SU-DHL-6 (cell line): ENCODE data around the gene SLC12A8.

ENCODE experiments used
- H2AFZ ChIP-seq: fragments of 200-600 bp; sonication (generic); 2 replicates; pipeline ENCODE4 v1.6.1; 2014; ENCODE audit warnings: low read depth, mild to moderate bottlenecking, moderate library complexity, mixed read lengths, antibody characterized with exemption, low read length; ENCODE audit not compliant: severe bottlenecking
- H3F3A ChIP-seq: fragments of 200-600 bp; shearing (Covaris generic); 2 replicates; pipeline ENCODE4 v1.6.0; 2016; ENCODE audit warnings: antibody characterized with exemption, mild to moderate bottlenecking; ENCODE audit not compliant: insufficient read depth
- H3K27ac ChIP-seq: fragments of 200-600 bp; sonication (generic); 2 replicates; pipeline ENCODE4 v1.5.1; 2016; ENCODE audit warnings: low read depth, mild to moderate bottlenecking, low read length, moderate library complexity, mixed read lengths
- H3K27me3 ChIP-seq: fragments of 200-600 bp; sonication (generic), shearing (Covaris generic); 2 replicates; pipeline ENCODE4 v1.6.0; 2014; ENCODE audit warnings: mild to moderate bottlenecking, low read length
- H3K36me3 ChIP-seq: fragments of 200-600 bp; sonication (generic); 2 replicates; pipeline ENCODE4 v1.6.1; 2014; ENCODE audit warnings: mild to moderate bottlenecking, low read length, mixed read lengths
- H3K4me2 ChIP-seq: fragments of 300-600, 200-600 bp; shearing (Covaris generic), sonication (generic); 2 replicates; pipeline ENCODE4 v1.6.0; 2014; ENCODE audit warnings: low read length, low read depth, mild to moderate bottlenecking; ENCODE audit not compliant: poor library complexity, severe bottlenecking
- H3K4me3 ChIP-seq: fragments of 200-600 bp; sonication (generic); 2 replicates; pipeline ENCODE4 v1.5.1; 2014; ENCODE audit warnings: antibody characterized with exemption, low read length, mild to moderate bottlenecking, mixed read lengths; ENCODE audit not compliant: insufficient read depth, poor library complexity, severe bottlenecking
- H3K79me2 ChIP-seq: fragments of 200-600 bp; sonication (generic); 2 replicates; pipeline ENCODE4 v1.6.1; 2014; ENCODE audit warnings: mild to moderate bottlenecking, low read length, moderate library complexity; ENCODE audit not compliant: insufficient read depth
- H3K9ac ChIP-seq: fragments of 200-600 bp; sonication (generic); 2 replicates; pipeline ENCODE4 v1.7.0; 2014; ENCODE audit warnings: mild to moderate bottlenecking, low read length
- H3K9me2 ChIP-seq: fragments of 200-600 bp; sonication (generic); replicated peaks from 2 replicates; pipeline ENCODE4 v1.6.1; 2014; ENCODE audit warnings: low read length; ENCODE audit not compliant: insufficient read depth
- H3K9me3 ChIP-seq: fragments of 200-600 bp; sonication (generic); 2 replicates; pipeline ENCODE4 v1.6.1; 2014; ENCODE audit warnings: low read length, mixed read lengths; ENCODE audit not compliant: insufficient read depth
- H4K20me1 ChIP-seq: fragments of 200-600 bp; sonication (generic); 2 replicates; pipeline ENCODE4 v1.6.1; 2014; ENCODE audit warnings: low read depth, mild to moderate bottlenecking, antibody characterized with exemption, low read length, moderate library complexity, mixed read lengths
- CTCF ChIP-seq: fragments of 200-600 bp; sonication (generic); IDR thresholded peaks from one replicate; pipeline ENCODE4 v1.5.1; 2017; ENCODE audit warnings: antibody characterized with exemption, mild to moderate bottlenecking, low read length, moderate library complexity; ENCODE audit not compliant: insufficient read depth, poor library complexity, severe bottlenecking
- EZH2phosphoT487 ChIP-seq: fragments of 200-600 bp; sonication (generic), shearing (Covaris generic); conservative IDR thresholded peaks from 2 replicates; pipeline ENCODE4 v1.6.1; 2018; ENCODE audit warnings: mild to moderate bottlenecking, antibody characterized with exemption, low read length, moderate library complexity, mixed read lengths

The SLC12A8 gene

DNA sequence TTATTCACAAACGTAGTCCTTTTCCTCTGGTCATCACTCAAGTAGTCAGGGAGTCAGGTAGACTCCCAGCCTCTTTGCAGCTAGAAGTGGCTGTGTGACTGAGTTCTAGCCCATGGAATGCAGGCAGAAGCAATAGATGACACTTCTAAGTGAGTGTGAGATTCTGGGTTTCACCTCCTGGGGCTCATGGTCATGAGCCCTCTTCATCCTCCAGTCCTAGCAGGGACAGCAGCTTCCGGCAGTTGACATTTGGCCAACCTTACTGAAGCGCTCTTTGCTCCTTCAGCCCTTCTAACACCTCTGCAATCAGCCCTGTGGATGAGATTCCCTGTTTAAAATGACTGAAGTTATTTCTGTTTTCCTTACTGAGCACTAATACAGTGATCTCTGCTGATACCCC lies 21.8 kb downstream of the SLC12A8 start:
- Histone ChIP-seq H3K9me2 (no peaks in the 10 kb centered on the region), H3K79me2 (no peaks in the 10 kb centered on the region), H3K9ac (no peak overlapping the region), H3K4me3 (no peak overlapping the region), H4K20me1 (no peaks in the 10 kb centered on the region), H3K27me3 (no peaks in the 10 kb centered on the region), H3F3A (no peaks in the 10 kb centered on the region), H3K9me3 (no peaks in the 10 kb centered on the region), H3K4me2 (no peak overlapping the region), H3K27ac (no peak overlapping the region), H3K36me3 (no peaks in the 10 kb centered on the region), H2AFZ (no peak overlapping the region)
- TF ChIP-seq CTCF (no peak), EZH2phosphoT487 (no peak)

GRCh38 chr3:125189378-125190165 lies 23.0 kb downstream of the SLC12A8 start:
- no peaks in the 10 kb centered on the region for H3K9me2 ChIP-seq
- H3K79me2 ChIP-seq: no peaks in the 10 kb centered on the region
- no peak overlapping the region for H3K9ac ChIP-seq
- no peaks in the 10 kb centered on the region for H3K36me3 ChIP-seq
- H3K9me3 ChIP-seq: no peaks in the 10 kb centered on the region
- H4K20me1 ChIP-seq: no peaks in the 10 kb centered on the region
- H2AFZ ChIP-seq: no peak overlapping the region
- no peak overlapping the region for H3K4me3 ChIP-seq
- no peak overlapping the region for H3K27ac ChIP-seq
- H3K27me3 ChIP-seq: no peaks in the 10 kb centered on the region
- no peaks in the 10 kb centered on the region for H3F3A ChIP-seq
- no peak for TF ChIP-seq EZH2phosphoT487
- no peak for TF ChIP-seq CTCF
- no peak overlapping the region for H3K4me2 ChIP-seq

DNA sequence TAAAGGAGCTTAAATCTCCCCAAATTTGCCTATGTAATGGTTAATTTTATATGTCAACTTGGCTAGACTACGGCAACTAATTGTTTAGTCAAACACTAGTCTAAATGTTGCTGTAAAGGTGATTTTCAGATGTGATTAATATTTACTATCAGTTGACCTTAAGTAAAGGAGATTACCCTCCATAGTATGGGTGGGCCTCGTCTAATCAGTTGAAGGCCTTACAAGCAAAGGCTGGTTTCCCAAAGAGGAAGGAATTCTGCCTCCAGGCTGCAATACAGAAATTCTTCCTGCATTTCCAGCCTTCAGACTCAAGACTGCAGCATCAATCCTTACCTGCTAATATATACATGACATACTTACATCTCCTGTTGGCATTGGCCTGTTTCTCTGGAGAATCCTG lies 23.6 kb downstream of the SLC12A8 start:
- no peak overlapping the region for H3K27ac ChIP-seq
- TF ChIP-seq EZH2phosphoT487 (no peak), CTCF (no peak)

More for the DNA sequence above, 23.6 kb downstream of the SLC12A8 start:
- H3K9me2 ChIP-seq: no peaks in the 10 kb centered on the region
- H3K27me3 ChIP-seq: no peaks in the 10 kb centered on the region
- H3K9ac ChIP-seq: no peak overlapping the region
- no peaks in the 10 kb centered on the region for H3K36me3 ChIP-seq
- H3F3A ChIP-seq: no peaks in the 10 kb centered on the region
- H3K4me2 ChIP-seq: no peak overlapping the region
- no peaks in the 10 kb centered on the region for H4K20me1 ChIP-seq
- H3K9me3 ChIP-seq: no peaks in the 10 kb centered on the region
- H2AFZ ChIP-seq: no peak overlapping the region
- no peaks in the 10 kb centered on the region for H3K79me2 ChIP-seq
- H3K4me3 ChIP-seq: no peak overlapping the region
